ENCODE measurements around the gene GNAZ.

GNAZ gene

DNA sequence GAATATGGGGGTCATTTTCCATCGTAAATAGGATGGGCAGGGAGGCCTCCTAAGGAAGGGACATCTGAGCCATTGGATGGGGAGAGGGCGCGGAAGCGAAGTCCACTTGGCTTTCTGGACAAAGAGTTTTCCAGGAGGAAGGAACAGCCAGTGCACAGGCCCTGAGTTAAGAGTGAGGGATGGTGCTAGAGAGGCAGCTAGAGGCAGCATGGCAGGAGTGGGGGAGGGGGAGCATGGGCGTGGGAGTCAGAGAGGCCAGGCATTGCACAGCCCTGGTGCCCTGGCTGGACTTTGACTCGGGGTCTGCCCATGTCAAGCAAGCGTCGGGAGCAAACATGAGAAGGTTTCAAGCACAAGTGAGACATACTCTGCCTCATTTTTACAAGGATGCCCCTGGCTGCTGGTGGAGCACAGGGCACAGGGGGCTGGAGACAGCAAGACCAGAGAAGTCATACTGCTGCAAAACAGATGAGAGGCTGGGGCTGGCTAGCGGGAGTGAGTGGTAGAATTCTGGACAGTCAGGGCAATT lies 9.0 kb downstream of the GNAZ start:
- no peak for DNase-seq

DNA sequence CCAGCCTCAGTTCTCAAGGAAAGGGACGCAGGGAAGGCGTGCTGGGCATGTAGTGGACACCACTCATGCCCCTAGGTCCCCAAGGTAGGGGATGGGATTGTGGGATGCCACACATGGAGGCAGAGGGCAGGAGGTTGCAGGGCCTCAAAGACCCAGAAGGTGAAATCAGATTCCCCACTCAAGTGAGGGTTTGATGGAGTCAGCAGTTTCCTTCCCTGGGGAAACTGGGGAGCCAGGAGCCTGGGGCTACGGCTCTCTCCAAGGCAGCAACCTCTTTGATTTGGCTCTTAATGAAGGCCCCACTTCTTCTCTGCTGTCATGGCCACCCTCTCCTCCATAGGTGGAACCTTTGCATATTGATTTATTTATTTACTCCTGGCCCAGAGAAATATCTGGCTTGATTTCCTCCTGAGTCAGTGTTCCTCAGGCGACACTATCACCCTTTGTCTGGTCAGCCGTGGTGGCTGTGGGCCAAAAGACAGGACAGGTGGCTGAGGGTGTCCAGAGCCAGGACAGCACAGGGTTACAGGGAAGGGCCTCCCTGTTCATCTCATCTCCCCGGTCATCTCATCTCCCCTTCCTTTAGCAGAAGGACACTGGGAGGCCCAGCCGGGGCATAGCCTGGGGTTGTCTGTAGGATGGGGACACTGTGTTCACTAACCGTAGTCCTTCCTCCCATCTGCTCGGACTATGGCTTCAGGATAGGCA lies 9.6 kb downstream of the GNAZ start:
- DNase-seq = no peak

- peak; percentile 16 for DNase-seq
These were observed 10.4 kb downstream of the GNAZ start for GRCh38 chr22:23080613-23081290.

DNA sequence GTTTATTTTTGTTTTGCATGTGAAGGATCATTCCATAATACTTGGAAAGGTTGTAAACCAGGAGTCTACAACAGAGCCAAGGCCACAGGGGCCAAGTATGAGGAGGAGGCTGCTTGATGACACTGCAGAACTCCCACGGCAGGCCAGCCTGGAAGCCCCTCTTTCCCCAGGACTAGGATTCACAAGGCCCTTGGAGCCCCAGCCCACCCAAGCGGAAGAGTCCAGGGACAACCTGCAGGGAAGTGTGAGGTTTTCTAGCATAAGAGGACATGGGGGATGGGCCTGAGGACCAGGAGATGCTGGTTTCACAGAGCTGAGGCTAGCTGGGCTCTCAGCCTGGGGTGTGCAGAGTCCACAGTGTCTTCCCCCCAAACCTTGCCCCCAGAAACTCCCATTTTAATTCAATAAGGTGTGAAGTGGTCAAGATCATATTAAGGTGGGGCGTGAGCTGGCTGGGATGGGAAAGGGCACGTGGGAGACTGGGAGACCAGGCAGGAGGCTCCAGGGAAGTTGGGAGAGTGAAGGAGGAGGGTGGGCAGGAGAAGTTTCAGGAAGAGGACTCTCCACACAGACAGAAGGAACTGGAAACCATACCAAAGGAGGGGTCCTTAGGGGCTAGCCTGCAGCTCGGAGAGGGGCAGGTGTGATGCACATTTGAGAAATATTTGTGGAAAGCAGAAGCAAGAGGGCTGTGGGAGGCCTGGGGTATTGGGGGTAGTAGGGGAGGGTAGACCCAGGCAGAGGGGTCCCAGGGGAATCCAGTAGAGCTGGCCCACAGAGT lies 12.4 kb downstream of the GNAZ start:
- DNase-seq = no peak

DNA sequence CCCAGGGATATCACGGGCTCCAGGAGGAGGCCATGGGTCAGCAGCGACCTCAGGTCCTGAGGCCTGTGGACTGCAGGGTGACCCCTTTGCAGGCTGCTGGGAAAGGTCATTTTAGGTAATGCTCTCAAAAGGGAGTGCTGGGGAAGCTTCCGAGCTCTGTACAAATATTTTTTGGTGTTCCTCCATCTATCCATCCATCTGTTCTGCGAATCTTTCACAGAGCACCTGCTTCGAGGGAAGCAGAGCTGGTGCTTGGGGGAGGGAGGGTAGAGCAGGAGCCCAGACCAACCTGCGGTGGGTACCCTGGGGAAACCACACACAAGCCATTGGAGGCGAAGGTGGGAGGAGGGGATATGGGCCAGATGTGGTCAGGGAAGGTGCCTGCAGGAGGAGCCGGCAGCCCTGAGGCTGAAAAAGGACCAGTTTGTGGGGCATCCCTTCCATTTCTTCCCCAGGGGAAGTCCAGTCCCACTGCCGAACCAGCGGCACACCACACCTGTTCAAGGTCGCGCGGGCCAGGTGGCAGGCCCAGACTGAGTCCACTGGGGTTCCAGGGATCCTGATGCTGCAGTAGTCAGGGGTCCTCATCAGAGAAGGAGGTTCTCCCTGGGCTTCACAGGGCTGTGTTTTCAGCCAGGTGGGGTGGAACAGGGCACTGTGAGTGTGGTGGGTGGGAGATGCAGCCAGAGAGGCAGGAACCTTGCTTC lies 13.1 kb downstream of the GNAZ start:
- DNase-seq = no peak

DNA sequence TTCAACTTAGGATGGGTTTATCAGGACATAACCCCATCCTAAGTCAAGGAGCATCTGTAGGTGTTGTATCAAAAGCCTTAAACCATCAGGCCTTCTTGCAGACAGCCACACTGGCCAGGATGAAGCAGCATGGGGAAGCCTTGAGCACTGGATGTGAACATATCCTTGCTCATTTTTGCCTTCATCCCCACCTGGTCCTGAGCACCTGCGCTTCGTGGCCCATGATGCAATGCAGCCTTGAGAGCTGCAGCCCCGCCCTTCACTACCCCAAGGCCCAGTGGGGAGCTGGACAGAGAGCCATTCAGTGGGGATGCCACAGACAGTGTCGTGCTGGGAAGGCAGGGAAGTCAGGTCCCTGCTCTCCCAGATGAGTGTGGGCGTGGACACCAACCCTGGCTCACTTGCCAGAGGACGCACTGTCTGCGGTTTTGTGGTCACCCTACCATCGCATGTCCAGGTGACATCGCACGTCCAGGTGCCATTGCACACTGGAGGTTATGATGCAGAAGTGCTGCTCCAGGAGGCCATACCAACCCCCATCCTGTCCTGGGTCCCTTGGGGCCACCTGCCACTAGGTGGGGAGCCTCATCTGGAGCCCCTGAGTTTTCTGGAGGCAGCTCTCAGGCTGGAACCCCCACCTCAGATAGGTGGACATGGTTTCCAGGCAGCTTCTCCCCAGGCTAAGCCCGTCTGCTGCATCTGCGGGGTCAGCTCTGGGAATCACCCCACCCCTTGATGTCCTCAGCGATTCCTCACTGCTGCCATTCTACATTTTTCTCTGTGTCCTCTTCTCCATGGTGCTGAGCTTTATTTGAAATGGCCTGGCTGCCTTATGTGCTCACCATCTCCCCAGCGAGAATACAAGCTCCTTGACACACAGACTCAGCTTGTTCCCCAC lies 14.4 kb downstream of the GNAZ start:
- DNase-seq = no peak

DNA sequence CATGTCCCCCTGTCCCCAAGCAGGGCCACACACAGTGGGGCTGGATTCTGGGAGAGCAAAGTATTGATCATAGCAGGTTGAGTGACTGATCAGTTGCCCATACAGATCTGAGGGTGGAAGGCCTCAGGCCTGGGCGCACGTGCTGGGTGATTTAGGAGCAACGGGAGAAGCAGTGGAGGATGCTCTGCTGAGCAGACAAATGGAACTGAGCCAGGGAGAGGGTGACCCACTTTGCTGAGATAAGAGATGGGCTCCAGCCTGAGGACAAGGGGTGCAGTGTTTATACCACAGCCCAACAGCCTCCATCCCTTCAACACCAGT lies 15.0 kb downstream of the GNAZ start:
- DNase-seq = no peak

- no peak for DNase-seq
These were observed 15.5 kb downstream of the GNAZ start for GRCh38 chr22:23085785-23086184.

DNA sequence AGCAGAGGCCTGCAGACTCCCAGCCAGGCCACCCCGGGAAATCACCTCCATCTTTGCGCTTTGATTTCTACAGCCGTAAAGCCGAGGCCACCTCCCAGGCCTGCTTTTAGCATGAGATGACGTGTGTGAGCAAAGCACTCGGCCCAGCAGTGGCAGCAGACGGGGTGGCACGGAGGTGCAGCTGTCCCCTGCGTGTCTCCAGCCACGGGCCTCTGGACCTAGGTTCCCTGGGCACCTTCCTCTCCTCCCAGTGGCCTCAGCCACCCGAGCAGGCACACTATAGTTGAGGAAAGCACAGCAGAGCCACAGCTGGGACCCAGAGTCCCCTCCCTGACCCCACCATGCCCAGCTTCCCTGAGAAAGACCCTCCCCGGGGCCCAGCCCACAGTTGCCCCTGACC lies 15.9 kb downstream of the GNAZ start:
- DNase-seq = no peak

- no peak for DNase-seq
These were observed 16.5 kb downstream of the GNAZ start for GRCh38 chr22:23086787-23087186.

- DNase-seq = peak; percentile 32
These were observed 17.9 kb downstream of the GNAZ start for GRCh38 chr22:23088199-23088604.

DNA sequence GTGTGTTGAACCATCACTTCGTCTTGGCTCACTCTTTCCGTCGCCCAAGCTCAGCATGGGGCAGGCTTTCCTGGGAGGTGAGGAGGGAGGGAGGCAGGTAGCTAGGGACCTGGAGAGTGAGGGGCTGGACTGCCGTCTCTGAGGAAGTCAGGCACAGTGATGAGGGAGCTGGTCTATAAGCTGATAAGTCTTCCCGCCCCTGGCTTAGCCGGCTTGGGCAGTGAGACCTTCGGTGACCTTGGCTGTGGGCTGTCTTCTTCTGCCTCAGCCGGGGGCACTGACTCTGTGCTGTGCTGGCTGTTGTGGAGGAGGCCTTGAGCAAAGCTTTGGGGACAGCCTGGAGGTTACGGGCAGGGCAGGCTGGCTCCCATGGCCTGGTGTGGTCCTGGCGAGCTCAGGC lies 18.7 kb downstream of the GNAZ start:
- no peak for DNase-seq

DNA sequence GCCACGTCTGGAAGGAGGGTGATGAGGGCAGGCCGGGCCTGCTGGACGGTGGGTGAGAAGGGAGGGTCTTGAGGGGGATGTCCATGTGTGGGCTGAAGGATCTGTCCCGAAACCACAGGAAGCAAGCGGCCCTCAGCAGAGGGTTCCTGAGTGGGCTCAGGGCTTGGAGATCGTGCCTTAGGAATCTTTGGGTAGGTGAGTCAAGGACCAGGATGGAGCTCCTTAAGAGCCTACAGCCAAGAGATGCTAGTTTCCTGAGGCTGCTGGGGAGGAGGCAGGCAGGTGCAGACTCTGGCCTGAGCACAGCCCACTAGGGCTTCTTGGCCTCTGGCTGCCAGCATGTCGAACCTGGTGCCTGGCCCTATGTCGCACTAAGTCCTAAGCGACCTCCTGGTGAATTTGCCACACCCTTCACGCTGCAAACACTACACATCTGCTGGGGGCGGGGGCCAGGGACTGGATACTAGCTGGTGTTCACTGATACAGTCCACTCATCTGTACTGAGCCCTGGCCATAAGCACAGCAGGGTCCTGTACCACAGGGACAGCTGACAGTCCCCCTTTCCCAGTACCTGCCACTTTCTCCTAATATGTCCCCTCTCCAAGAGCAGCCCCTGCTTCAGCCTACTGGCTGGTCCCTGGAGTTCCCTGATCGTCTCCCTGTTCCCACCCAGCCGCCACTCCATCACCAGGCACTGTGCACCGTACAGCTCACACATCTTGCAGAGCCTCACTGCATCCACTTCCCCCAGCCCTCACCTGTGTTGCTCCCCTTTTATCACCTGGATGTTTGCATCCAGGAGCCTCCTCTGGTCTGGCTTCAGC lies 19.5 kb downstream of the GNAZ start:
- no peak for DNase-seq

GRCh38 chr22:23090457-23090835 lies 20.1 kb downstream of the GNAZ start:
- no peak for DNase-seq

- no peak for DNase-seq
These were observed 21.4 kb downstream of the GNAZ start for GRCh38 chr22:23091760-23092159.

DNA sequence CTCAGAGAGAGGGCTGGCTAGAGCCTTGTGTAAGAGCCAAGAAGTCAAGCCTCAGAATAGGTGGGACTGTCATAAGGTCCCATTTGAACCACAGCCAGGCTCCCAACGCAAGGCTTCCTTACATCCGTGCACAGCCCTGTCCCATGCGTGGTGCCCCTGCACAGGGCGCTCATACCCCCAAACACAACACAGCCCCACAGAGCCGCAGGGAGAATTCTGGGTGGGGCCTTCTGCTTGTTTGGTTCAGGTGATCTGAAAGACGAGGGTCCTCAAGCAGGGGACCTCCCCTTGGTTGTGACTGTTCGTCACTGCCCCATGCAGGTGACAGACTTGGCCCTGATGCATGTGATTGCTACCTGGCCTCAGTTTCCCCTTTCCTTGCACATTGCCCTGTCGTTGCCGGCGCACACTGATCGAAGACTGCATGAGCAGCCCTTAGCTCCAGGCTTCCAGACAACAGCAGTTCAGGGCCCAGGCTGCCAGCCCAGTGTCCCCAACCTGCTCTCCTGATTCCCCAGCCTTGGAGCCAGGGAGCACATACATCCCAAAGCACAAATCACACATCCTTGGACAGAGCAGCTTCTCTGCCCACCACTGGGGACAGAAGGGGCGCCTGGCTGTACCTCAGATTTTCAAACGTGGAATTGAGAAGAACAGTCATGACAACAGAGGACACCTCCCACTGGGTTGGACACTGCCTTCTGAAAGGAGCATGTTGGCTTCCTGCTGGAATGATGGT lies 22.1 kb downstream of the GNAZ start:
- no peak for DNase-seq

DNA sequence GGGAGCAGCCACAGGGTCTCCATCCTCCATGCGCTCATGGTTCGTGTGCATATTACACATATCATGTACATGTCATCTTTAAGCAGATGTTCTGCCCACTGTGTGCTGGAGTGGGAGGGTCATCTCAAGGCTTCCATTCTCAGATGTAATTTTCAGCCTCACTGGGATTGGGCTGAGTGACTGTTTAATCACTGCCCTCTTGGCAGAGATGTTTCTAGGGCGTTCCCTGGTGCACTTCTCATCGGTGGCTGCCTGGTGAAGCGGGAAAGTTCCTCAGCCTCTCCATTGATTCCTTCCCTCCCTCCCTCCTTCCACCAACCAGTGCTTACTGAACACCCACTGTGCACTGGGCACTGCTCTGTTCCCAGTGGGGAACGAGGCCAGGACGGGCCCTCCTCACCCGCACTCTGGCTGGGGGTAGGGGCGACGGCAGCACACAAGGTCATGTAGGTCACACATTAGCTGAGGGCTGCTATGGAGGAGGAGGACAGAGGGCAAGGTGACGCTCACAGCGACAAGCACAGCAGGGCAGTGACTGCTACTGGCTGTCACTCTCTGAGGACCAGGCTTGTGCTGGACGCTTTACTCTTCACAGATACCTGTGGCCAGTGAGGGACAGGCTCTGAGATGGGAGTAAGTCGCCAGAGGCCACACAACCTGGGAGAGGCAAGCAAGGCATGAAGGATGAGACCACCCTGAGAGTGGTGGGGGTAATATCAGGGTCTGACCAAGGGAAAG lies 22.9 kb downstream of the GNAZ start:
- no peak for DNase-seq

DNA sequence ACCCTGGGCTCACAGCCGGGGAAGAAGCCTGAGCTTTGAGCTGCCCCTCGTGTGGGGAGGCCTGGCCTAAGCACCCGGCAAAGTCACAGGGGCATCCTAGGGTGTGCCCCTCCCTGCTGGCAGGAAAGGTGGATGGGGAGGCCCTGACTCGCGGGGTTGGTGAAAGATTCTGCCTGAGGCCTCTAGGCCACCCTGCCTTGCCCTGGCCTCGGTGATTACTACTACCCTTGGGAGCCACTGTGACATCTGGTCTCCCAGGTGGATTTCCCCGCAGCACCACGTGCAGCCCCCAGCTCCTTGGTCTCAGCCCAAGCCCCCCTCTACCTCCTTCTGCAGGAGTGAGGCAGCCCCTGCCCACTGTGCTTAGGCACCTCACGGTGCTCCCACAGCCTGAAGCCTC lies 23.9 kb downstream of the GNAZ start:
- DNase-seq = no peak

Measured in activated CD4-positive, alpha-beta T cell treated with anti-CD3 and anti-CD28 coated beads, Interleukin-10, Interleukin-2, amounts not matched to agents 100 ng/mL and 50 ng/mL, durations not matched to agents 16 hours and 8 hours (primary cell).